ENCODE measurements around the gene JUP. TPM values are rescaled to one million over a fixed set of nuclear protein-coding genes. Genes with fewer than 3 reads are reported as not detected.

JUP gene
- total and polyA plus RNA-seq, 10 of the 15 experiments (the other 5 are each of a cell fraction or from before 2014, with no cell fraction given) = 1.5 to 36.3 (median 11.6) TPM

- SMC1A ChIA-PET (ENCODE audit: uncharacterized antibody, unreplicated experiment) = interaction anchor here (0.7 to 0.8 kb wide), 3 partner anchors 28 to 223 kb away, joined by 3 read pairs; no protein-coding TSS in a partner anchor
- no peak for ATAC-seq
- no peak for DNase-seq (ENCODE audit: low read depth, low spot score)
- POLR2A ChIA-PET = no interaction called here
- Histone ChIP-seq H3K9ac (ENCODE audit: control insufficient read depth, insufficient read depth, low read length) (no peak overlapping the region), H3K27me3 (replicated peaks in 1 of 2; ENCODE audit: control insufficient read depth in 2 of 2, insufficient read depth in 2 of 2, low read length in 1 of 2) (peaks cover 8 to 11% of the 10 kb centered on the region in 2 experiments; a peak in 3 of 4 replicates), H3K9me3 (replicated peaks; ENCODE audit: control insufficient read depth, insufficient read depth, low read length) (no peaks in the 10 kb centered on the region), H3K27ac (ENCODE audit: control insufficient read depth, insufficient read depth) (no peak overlapping the region), H3K79me2 (ENCODE audit: control insufficient read depth, insufficient read depth, low read length) (no peaks in the 10 kb centered on the region), H3K4me3 (no peak overlapping the region), H2AFZ (ENCODE audit: control insufficient read depth, low read depth, low read length) (no peak overlapping the region), H3K36me3 (ENCODE audit: control insufficient read depth in 2 of 2, insufficient read depth in 2 of 2, low read length in 1 of 2) (no peaks in the 10 kb centered on the region), H4K20me1 (ENCODE audit: control insufficient read depth, insufficient read depth) (no peaks in the 10 kb centered on the region), H3K4me2 (ENCODE audit: control insufficient read depth, insufficient read depth) (no peak overlapping the region), H3K4me1 (ENCODE audit: control insufficient read depth, insufficient read depth, low read length) (peaks cover 3% of the 10 kb centered on the region; the same call in 1 of the 2 replicates)
- FAIRE-seq = no peak
- RAD21 ChIA-PET (ENCODE audit: unreplicated experiment) = interaction anchor here (0.7 kb wide), 1 partner anchor 260 kb away, joined by 3 read pairs; no protein-coding TSS in a partner anchor
- 28% methylated on average over 4 of the region's 4 CpGs for WGBS (ENCODE audit: insufficient coverage, insufficient replicate concordance, low lambda C conversion rate, missing lambda C conversion rate)
- BruUV-seq (replicated peaks) = no TSS peak
- in situ Hi-C loops (cut with MboI) (no loop called here), intact Hi-C loops (cut with micrococcal nuclease; ENCODE audit: unreplicated experiment) (no loop called here)
- TF ChIP-seq USF1 (IDR thresholded peaks at IDR 0.05; ENCODE audit: borderline replicate concordance, extremely low read length, insufficient read depth, low read depth, low read length) (no peak), TCF12 (IDR thresholded peaks at IDR 0.05; ENCODE audit: low read depth, low read length) (no peak), MXI1 (IDR thresholded peaks at IDR 0.05; ENCODE audit: low read depth, low read length) (no peak), NR2F1 (conservative IDR thresholded peaks at IDR 0.05) (no peak), POLR2AphosphoS2 (IDR thresholded peaks at IDR 0.05; ENCODE audit: low read depth, low read length) (no peak), EP300 (IDR thresholded peaks at IDR 0.05; ENCODE audit: borderline replicate concordance in 1 of 2, control insufficient read depth in 1 of 2, low read depth in 2 of 2, low read length in 2 of 2) (no peak), CBX5 (IDR thresholded peaks at IDR 0.05; ENCODE audit: low read depth) (no peak), ZSCAN29 (IDR thresholded peaks at IDR 0.05) (no peak), CBFB (IDR thresholded peaks at IDR 0.05; ENCODE audit: low read depth) (no peak), MEF2A (IDR thresholded peaks at IDR 0.05; ENCODE audit: insufficient read depth, low read depth, low read length) (no peak), CHD1 (IDR thresholded peaks at IDR 0.05; ENCODE audit: low read depth, low read length) (no peak), ZNF274 (IDR thresholded peaks at IDR 0.05; ENCODE audit: insufficient read depth, insufficient read length) (no peak), CEBPZ (IDR thresholded peaks at IDR 0.05; ENCODE audit: low read depth, low read length) (no peak), CEBPB (IDR thresholded peaks at IDR 0.05; ENCODE audit: borderline replicate concordance in 1 of 2, low read depth in 2 of 2, low read length in 2 of 2) (no peak), SMC3 (IDR thresholded peaks at IDR 0.05; ENCODE audit: borderline replicate concordance, low read length) (no peak)
- CTCF ChIA-PET = interaction anchor here (1.3 to 3.2 kb wide), 2 partner anchors 35 to 66 kb away, joined by 3 to 25 read pairs; no protein-coding TSS in a partner anchor
Measured at GRCh38 chr17:41735744-41736143, 50.8 kb downstream of the JUP start.

Measured in GM12878 (cell line).